Astrocyte (in vitro differentiated cells and primary cell): Measurements from ENCODE around the gene MFAP3L. TPM values are rescaled to one million over a fixed set of nuclear protein-coding genes. Genes with fewer than 3 reads are reported as not detected.

Source experiments
- DNase-seq: peaks from one replicate; pipeline ENCODE4 v3.0.0-alpha.2; 2010; ENCODE audit warnings: low read depth
- FAIRE-seq: peaks from 2 replicates; lab custom pipeline; 2011; peaks lifted over from hg19 to GRCh38; lab: Jason Lieb, UNC
- H2AFZ ChIP-seq: 2 replicates; pipeline ENCODE4 v1.6.0; 2012; ENCODE audit warnings: low read depth, low read length, inconsistent platforms
- H3K27ac ChIP-seq: 2 replicates; pipeline ENCODE4 v1.5.1; 2011; ENCODE audit warnings: low read depth, low read length, inconsistent platforms
- H3K27me3 ChIP-seq: 2 replicates; pipeline ENCODE4 v1.6.0; 2011; ENCODE audit warnings: low read length, inconsistent platforms; ENCODE audit not compliant: insufficient read depth
- H3K36me3 ChIP-seq: 2 replicates; pipeline ENCODE4 v1.5.1; 2011; ENCODE audit warnings: low read length, inconsistent platforms; ENCODE audit not compliant: insufficient read depth
- H3K4me1 ChIP-seq: 2 replicates; pipeline ENCODE4 v1.5.1; 2011; ENCODE audit warnings: low read length, inconsistent platforms; ENCODE audit not compliant: insufficient read depth
- H3K4me2 ChIP-seq: 2 replicates; pipeline ENCODE4 v1.6.0; 2012; ENCODE audit warnings: low read length, inconsistent platforms
- H3K4me3 ChIP-seq: 2 replicates; pipeline ENCODE4 v1.5.1; 2011; ENCODE audit warnings: low read depth, mild to moderate bottlenecking, low read length, inconsistent platforms; ENCODE audit not compliant: insufficient read depth
- H3K79me2 ChIP-seq: 2 replicates; pipeline ENCODE4 v1.6.0; 2012; ENCODE audit warnings: mild to moderate bottlenecking, low read length, inconsistent platforms; ENCODE audit not compliant: insufficient read depth
- H3K9ac ChIP-seq: 2 replicates; pipeline ENCODE4 v1.6.0; 2012; ENCODE audit warnings: mild to moderate bottlenecking, low read length, inconsistent platforms
- H3K9me3 ChIP-seq: 2 replicates; pipeline ENCODE4 v1.5.1; 2012; ENCODE audit warnings: low read depth, mild to moderate bottlenecking, low read length, inconsistent platforms; ENCODE audit not compliant: insufficient read depth
- H4K20me1 ChIP-seq: 2 replicates; pipeline ENCODE4 v1.6.0; 2012; ENCODE audit warnings: low read length, inconsistent platforms; ENCODE audit not compliant: insufficient read depth
- H3K27ac Mint-ChIP-seq: one replicate; pipeline ENCODE4 v1.8.0; 2021; ENCODE audit warnings: mild to moderate bottlenecking, mixed read lengths; ENCODE audit not compliant: unreplicated experiment
- H3K27me3 Mint-ChIP-seq: one replicate; pipeline ENCODE4 v1.8.0; 2021; ENCODE audit warnings: low read depth, mixed read lengths; ENCODE audit not compliant: unreplicated experiment
- H3K36me3 Mint-ChIP-seq: one replicate; pipeline ENCODE4 v1.8.0; 2021; ENCODE audit warnings: low read depth, mixed read lengths; ENCODE audit not compliant: unreplicated experiment
- H3K4me1 Mint-ChIP-seq: one replicate; pipeline ENCODE4 v1.8.0; 2021; ENCODE audit warnings: low read depth, mixed read lengths; ENCODE audit not compliant: unreplicated experiment
- H3K4me3 Mint-ChIP-seq: one replicate; pipeline ENCODE4 v1.8.0; 2021; ENCODE audit warnings: mild to moderate bottlenecking, moderate library complexity, mixed read lengths; ENCODE audit not compliant: unreplicated experiment
- H3K9me3 Mint-ChIP-seq: one replicate; pipeline ENCODE4 v1.8.0; 2021; ENCODE audit warnings: mild to moderate bottlenecking, mixed read lengths; ENCODE audit not compliant: unreplicated experiment
- EZH2 ChIP-seq: IDR thresholded peaks from 2 replicates; pipeline ENCODE4 v1.6.1; 2012; ENCODE audit warnings: mild to moderate bottlenecking, low read length, inconsistent platforms; ENCODE audit not compliant: insufficient read depth
- total RNA-seq: library from RNA; stranded (reverse); gene quantifications from 2 replicates; pipeline ENCODE4 v1.2.1, GENCODE V29; 2021
- TF ChIP-seq, protein P1 (sequence below): IDR thresholded peaks from 2 replicates; pipeline ENCODE4 v1.5.1; 2011; ENCODE audit warnings: low read depth, mild to moderate bottlenecking, inconsistent platforms, low read length, moderate library complexity; ENCODE audit not compliant: insufficient read depth

Gene MFAP3L
- total RNA-seq, 1 donor from 2014 or later = 30.2 TPM

DNA sequence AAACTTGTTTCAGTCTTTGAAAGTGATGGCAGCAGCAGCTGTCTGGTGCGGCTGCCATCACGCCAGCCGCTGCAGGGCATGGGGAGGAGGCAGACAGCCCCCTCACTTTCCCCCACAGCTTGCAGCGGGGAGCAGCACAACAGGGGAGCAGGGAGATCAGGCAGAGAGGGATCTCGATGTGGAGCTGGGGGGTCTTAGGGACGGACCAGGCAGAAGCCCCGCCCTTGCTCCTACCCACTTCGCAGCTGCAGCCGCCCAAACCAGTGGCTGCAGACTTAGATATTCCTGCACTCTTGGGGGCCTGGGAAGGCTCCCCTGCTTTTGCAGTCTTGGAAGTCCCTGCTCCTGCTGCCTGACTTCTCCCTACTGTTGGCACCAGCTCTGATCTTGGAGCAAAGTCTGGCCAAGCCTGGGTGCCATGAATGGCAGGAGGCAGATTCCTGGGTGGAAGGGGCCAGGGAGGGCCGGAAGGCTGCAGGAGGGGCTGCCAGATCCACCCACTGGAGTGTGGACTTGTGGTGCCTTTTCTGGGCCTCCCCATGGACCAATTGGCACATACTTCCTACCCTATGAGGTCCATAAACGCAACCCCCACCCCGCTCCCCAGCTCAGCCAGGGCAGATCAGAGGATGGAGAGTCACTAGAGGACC is 14.0 kb upstream of the MFAP3L start:
- H3K4me3 ChIP-seq = no peak overlapping the region
- no peak overlapping the region for H2AFZ ChIP-seq
- H3K9ac ChIP-seq = no peak overlapping the region
- no peaks in the 10 kb centered on the region for H3K36me3 ChIP-seq
- H3K4me1 Mint-ChIP-seq = no peaks in the 10 kb centered on the region
- DNase-seq = no peak
- no peak overlapping the region for H3K27ac Mint-ChIP-seq
- peaks cover 9% of the 10 kb centered on the region for H3K27me3 Mint-ChIP-seq
- no peak for FAIRE-seq
- H3K4me3 Mint-ChIP-seq = no peak overlapping the region
- TF ChIP-seq EZH2 = no peak
- TF ChIP-seq, protein P1, sequence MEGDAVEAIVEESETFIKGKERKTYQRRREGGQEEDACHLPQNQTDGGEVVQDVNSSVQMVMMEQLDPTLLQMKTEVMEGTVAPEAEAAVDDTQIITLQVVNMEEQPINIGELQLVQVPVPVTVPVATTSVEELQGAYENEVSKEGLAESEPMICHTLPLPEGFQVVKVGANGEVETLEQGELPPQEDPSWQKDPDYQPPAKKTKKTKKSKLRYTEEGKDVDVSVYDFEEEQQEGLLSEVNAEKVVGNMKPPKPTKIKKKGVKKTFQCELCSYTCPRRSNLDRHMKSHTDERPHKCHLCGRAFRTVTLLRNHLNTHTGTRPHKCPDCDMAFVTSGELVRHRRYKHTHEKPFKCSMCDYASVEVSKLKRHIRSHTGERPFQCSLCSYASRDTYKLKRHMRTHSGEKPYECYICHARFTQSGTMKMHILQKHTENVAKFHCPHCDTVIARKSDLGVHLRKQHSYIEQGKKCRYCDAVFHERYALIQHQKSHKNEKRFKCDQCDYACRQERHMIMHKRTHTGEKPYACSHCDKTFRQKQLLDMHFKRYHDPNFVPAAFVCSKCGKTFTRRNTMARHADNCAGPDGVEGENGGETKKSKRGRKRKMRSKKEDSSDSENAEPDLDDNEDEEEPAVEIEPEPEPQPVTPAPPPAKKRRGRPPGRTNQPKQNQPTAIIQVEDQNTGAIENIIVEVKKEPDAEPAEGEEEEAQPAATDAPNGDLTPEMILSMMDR = no peak
- H3K27me3 ChIP-seq = peaks cover 3% of the 10 kb centered on the region
- H3K79me2 ChIP-seq = no peaks in the 10 kb centered on the region
- H3K4me2 ChIP-seq = no peak overlapping the region
- H3K36me3 Mint-ChIP-seq = no peaks in the 10 kb centered on the region
- H3K9me3 ChIP-seq = no peaks in the 10 kb centered on the region
- H3K4me1 ChIP-seq = no peaks in the 10 kb centered on the region
- no peaks in the 10 kb centered on the region for H4K20me1 ChIP-seq
- H3K27ac ChIP-seq = no peak overlapping the region
- H3K9me3 Mint-ChIP-seq = peaks cover 3% of the 10 kb centered on the region

DNA sequence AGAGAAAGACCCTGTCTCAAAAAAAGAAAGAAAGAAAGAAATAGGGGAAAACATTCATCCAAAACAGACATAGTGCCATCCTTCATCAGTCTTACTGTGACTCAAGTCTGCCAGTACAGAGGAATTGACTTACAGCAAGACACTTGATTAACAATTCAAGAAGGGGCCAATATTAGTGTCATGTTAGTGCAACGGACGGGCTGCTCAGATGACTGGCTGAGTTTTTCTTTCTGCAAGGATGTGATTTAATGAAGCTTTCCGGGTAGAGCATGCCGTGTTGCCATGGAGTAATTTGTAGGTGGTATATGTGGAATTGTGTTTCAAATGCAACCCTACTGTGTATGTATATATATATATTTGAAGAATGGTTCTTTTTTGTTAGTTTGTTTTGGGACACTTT is 12.6 kb upstream of the MFAP3L start:
- Histone ChIP-seq H4K20me1 (no peaks in the 10 kb centered on the region), H3K36me3 (no peaks in the 10 kb centered on the region), H3K4me3 (no peak overlapping the region), H3K27me3 (peaks cover 3% of the 10 kb centered on the region), H2AFZ (no peak overlapping the region), H3K27ac (no peak overlapping the region), H3K9me3 (no peaks in the 10 kb centered on the region), H3K4me1 (no peaks in the 10 kb centered on the region), H3K79me2 (no peaks in the 10 kb centered on the region), H3K9ac (no peak overlapping the region), H3K4me2 (no peak overlapping the region)
- no peaks in the 10 kb centered on the region for H3K4me1 Mint-ChIP-seq
- FAIRE-seq (no peak), DNase-seq (no peak)
- no peak overlapping the region for H3K4me3 Mint-ChIP-seq
- no peak overlapping the region for H3K27ac Mint-ChIP-seq
- H3K9me3 Mint-ChIP-seq = peaks cover 3% of the 10 kb centered on the region
- no peaks in the 10 kb centered on the region for H3K36me3 Mint-ChIP-seq
- H3K27me3 Mint-ChIP-seq = peaks cover 9% of the 10 kb centered on the region
- TF ChIP-seq, protein P1 = no peak
- TF ChIP-seq EZH2 = no peak

DNA sequence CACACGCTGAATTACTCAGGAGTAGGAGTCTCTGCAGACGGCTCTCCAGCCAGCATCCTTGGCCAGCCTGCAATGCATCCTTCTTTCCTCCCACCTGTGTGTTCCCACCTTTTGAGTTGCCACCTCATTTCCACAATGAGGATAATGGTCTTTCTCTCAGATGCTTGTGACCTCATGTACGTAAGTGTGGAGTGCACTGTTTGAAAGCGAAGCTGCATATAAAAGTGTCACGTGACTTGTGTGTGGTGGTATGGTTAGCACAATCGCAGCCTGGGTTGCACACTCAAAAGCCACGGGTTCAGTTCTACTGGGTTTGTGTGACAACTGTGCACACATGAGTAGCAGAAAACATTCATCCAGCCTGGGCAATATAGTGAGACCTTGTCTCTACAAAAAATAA is 12.0 kb upstream of the MFAP3L start:
- peaks cover 9% of the 10 kb centered on the region for H3K27me3 Mint-ChIP-seq
- no peaks in the 10 kb centered on the region for H3K4me1 Mint-ChIP-seq
- TF ChIP-seq, protein P1 = no peak
- no peak for TF ChIP-seq EZH2
- no peak for FAIRE-seq
- no peaks in the 10 kb centered on the region for H3K9me3 Mint-ChIP-seq
- Histone ChIP-seq H3K36me3 (no peaks in the 10 kb centered on the region), H3K4me1 (no peaks in the 10 kb centered on the region), H3K9me3 (no peaks in the 10 kb centered on the region), H3K79me2 (no peaks in the 10 kb centered on the region), H3K4me2 (no peak overlapping the region), H3K9ac (no peak overlapping the region), H3K27me3 (peaks cover 3% of the 10 kb centered on the region), H4K20me1 (no peaks in the 10 kb centered on the region), H3K4me3 (no peak overlapping the region), H2AFZ (no peak overlapping the region), H3K27ac (no peak overlapping the region)
- no peaks in the 10 kb centered on the region for H3K36me3 Mint-ChIP-seq
- no peak overlapping the region for H3K27ac Mint-ChIP-seq
- no peak for DNase-seq
- no peak overlapping the region for H3K4me3 Mint-ChIP-seq
